IMR-90 (cell line): ENCODE measurements around the gene ZFR. TPM values are rescaled to one million over a fixed set of nuclear protein-coding genes. Genes with fewer than 3 reads are reported as not detected.

Experiments used
- ATAC-seq: fragments of 200-7000 bp; cut with Tn5 transposase; 2 replicates; pipeline ENCODE4 v1.9.1; 2020; ENCODE audit warnings: low read depth, mild to moderate bottlenecking, moderate library complexity
- BruUV-seq: library from RNA; stranded (reverse); fragments of 400-500 nt; replicated peaks from 2 replicates; lab custom pipeline; 2021; lab: Mats Ljungman, UMichigan
- CTCF ChIA-PET: fragments of 300-600 bp; formaldehyde crosslinking; extraction: SDS; loops from one replicate; lab custom pipeline; 2021; ENCODE audit warnings: antibody characterized with exemption; lab: Yijun Ruan, JAX
- POLR2A ChIA-PET: fragments of 300-600 bp; sonication (Branson Sonifier 250); formaldehyde crosslinking; loops from one replicate; lab custom pipeline; 2022; ENCODE audit warnings: antibody characterized with exemption; ENCODE audit not compliant: unreplicated experiment; lab: Charles Lee
- DNase-seq: peaks from one replicate; pipeline ENCODE4 v3.0.0; 2013
- H2AFZ ChIP-seq: replicated peaks from 2 replicates; pipeline ENCODE3; 2013; ENCODE audit warnings: low read length, mild to moderate bottlenecking; ENCODE audit not compliant: poor library complexity
- H2AK5ac ChIP-seq: 2 replicates; pipeline ENCODE4 v1.6.1; 2013; ENCODE audit warnings: low read depth, low read length, inconsistent platforms
- H2AK9ac ChIP-seq: replicated peaks from 2 replicates; pipeline ENCODE3; 2013; ENCODE audit warnings: mild to moderate bottlenecking, low read depth, low read length, moderate library complexity; ENCODE audit not compliant: poor library complexity
- H2BK120ac ChIP-seq: 2 replicates; pipeline ENCODE4 v1.6.1; 2013; ENCODE audit warnings: low read depth, low read length, inconsistent platforms
- H2BK15ac ChIP-seq: 3 replicates; pipeline ENCODE4 v1.6.1; 2013; ENCODE audit warnings: low read depth, low read length, inconsistent platforms
- H2BK20ac ChIP-seq: 2 replicates; pipeline ENCODE4 v1.6.1; 2013; ENCODE audit warnings: low read depth, mild to moderate bottlenecking, inconsistent platforms, low read length, moderate library complexity
- H2BK5ac ChIP-seq: 2 replicates; pipeline ENCODE4 v1.6.1; 2013; ENCODE audit warnings: mild to moderate bottlenecking, low read depth, low read length, inconsistent platforms; ENCODE audit not compliant: poor library complexity, severe bottlenecking
- H3K14ac ChIP-seq: replicated peaks from 2 replicates; pipeline ENCODE4 v1.6.1; 2013; ENCODE audit warnings: low read depth, low read length, inconsistent platforms
- H3K18ac ChIP-seq: 2 replicates; pipeline ENCODE4 v1.6.1; 2013; ENCODE audit warnings: low read depth, low read length, control low read depth
- H3K23ac ChIP-seq: 2 replicates; pipeline ENCODE4 v1.6.1; 2013; ENCODE audit warnings: low read depth, low read length, inconsistent platforms
- H3K27ac ChIP-seq: 2 replicates; pipeline ENCODE4 v1.5.1; 2013; ENCODE audit warnings: mild to moderate bottlenecking, control low read depth, low read length; ENCODE audit not compliant: insufficient read depth
- H3K27me3 ChIP-seq: 2 replicates; pipeline ENCODE4 v1.6.1; 2013; ENCODE audit warnings: low read length; ENCODE audit not compliant: control insufficient read depth, insufficient read depth
- H3K36me3 ChIP-seq: 2 replicates; pipeline ENCODE4 v1.6.1; 2013; ENCODE audit warnings: low read length, mixed read lengths; ENCODE audit not compliant: control insufficient read depth, insufficient read depth
- H3K4ac ChIP-seq: 2 replicates; pipeline ENCODE4 v1.6.1; 2013; ENCODE audit warnings: low read depth, low read length, inconsistent platforms
- H3K4me1 ChIP-seq: 2 replicates; pipeline ENCODE4 v1.6.1; 2013; ENCODE audit warnings: low read length, mixed read lengths; ENCODE audit not compliant: control insufficient read depth, insufficient read depth
- H3K4me2 ChIP-seq: 2 replicates; pipeline ENCODE4 v1.6.1; 2013; ENCODE audit warnings: low read depth, mild to moderate bottlenecking, control low read depth, low read length, moderate library complexity
- H3K4me3 ChIP-seq: 2 replicates; pipeline ENCODE4 v1.5.1; 2013; ENCODE audit warnings: low read depth, mild to moderate bottlenecking, control low read depth, low read length, moderate library complexity; ENCODE audit not compliant: insufficient read depth
- H3K56ac ChIP-seq: 2 replicates; pipeline ENCODE4 v1.6.1; 2013; ENCODE audit warnings: low read length, inconsistent platforms; ENCODE audit not compliant: insufficient read depth; ENCODE audit errors: extremely low read depth
- H3K79me1 ChIP-seq, 2 experiments: 2 replicates each; pipeline ENCODE4 v1.6.1; 2013; ENCODE audit warnings: low read length in 2 of 2, inconsistent platforms in 1 of 2, low read depth in 1 of 2
- H3K9ac ChIP-seq: 2 replicates; pipeline ENCODE4 v1.6.1; 2013; ENCODE audit warnings: low read depth, low read length, control low read depth
- H3K9me1 ChIP-seq: 2 replicates; pipeline ENCODE4 v1.6.1; 2013; ENCODE audit warnings: low read length, inconsistent platforms; ENCODE audit not compliant: insufficient read depth
- H3K9me3 ChIP-seq: 2 replicates; pipeline ENCODE4 v1.6.1; 2013; ENCODE audit warnings: low read length; ENCODE audit not compliant: control insufficient read depth, insufficient read depth
- H4K20me1 ChIP-seq: 2 replicates; pipeline ENCODE4 v1.6.1; 2013; ENCODE audit warnings: low read length, inconsistent platforms; ENCODE audit not compliant: insufficient read depth
- H4K5ac ChIP-seq: 2 replicates; pipeline ENCODE4 v1.6.1; 2013; ENCODE audit warnings: mild to moderate bottlenecking, low read depth, low read length, control low read depth
- H4K8ac ChIP-seq, 2 experiments: 2 replicates each; pipeline ENCODE4 v1.6.1; 2013; ENCODE audit warnings: low read depth in 2 of 2, low read length in 2 of 2, control low read depth in 1 of 2, inconsistent platforms in 1 of 2
- H4K91ac ChIP-seq: 2 replicates; pipeline ENCODE4 v1.6.1; 2013; ENCODE audit warnings: low read depth, low read length, inconsistent platforms; ENCODE audit not compliant: insufficient read depth
- BHLHE40 ChIP-seq: fragments of 150-350 bp; IDR thresholded peaks from 2 replicates; pipeline ENCODE4 v1.6.1; 2016; ENCODE audit warnings: mild to moderate bottlenecking, low read depth, low read length
- CEBPB ChIP-seq: IDR thresholded peaks from 2 replicates; pipeline ENCODE4 v1.6.1; 2012; ENCODE audit warnings: low read depth, low read length, improper control_type of control experiment
- CHD1 ChIP-seq: IDR thresholded peaks from 2 replicates; pipeline ENCODE4 v1.6.1; 2012; ENCODE audit warnings: low read depth, low read length, improper control_type of control experiment
- CTCF ChIP-seq: conservative IDR thresholded peaks from 2 replicates; pipeline ENCODE4 v1.5.1; 2012; ENCODE audit warnings: mild to moderate bottlenecking, low read depth, low read length, improper control_type of control experiment
- FOS ChIP-seq: fragments of 150-350 bp; IDR thresholded peaks from 2 replicates; pipeline ENCODE4 v1.6.1; 2016; ENCODE audit warnings: low read depth, low read length
- MAFK ChIP-seq: IDR thresholded peaks from 2 replicates; pipeline ENCODE4 v1.6.1; 2012; ENCODE audit warnings: low read depth, low read length, improper control_type of control experiment
- MAZ ChIP-seq: IDR thresholded peaks from 2 replicates; pipeline ENCODE4 v1.6.1; 2012; ENCODE audit warnings: low read depth, mild to moderate bottlenecking, low read length, improper control_type of control experiment, moderate library complexity, borderline replicate concordance
- MXI1 ChIP-seq: IDR thresholded peaks from 2 replicates; pipeline ENCODE4 v1.6.1; 2012; ENCODE audit warnings: low read depth, mild to moderate bottlenecking, low read length, moderate library complexity, borderline replicate concordance
- NFE2L2 ChIP-seq: fragments of 150-350 bp; IDR thresholded peaks from 2 replicates; pipeline ENCODE4 v1.6.1; 2016; ENCODE audit warnings: low read depth, mild to moderate bottlenecking, low read length
- POLR2A ChIP-seq: IDR thresholded peaks from 2 replicates; pipeline ENCODE4 v1.6.1; 2012; ENCODE audit warnings: mild to moderate bottlenecking, low read depth, low read length
- RAD21 ChIP-seq: IDR thresholded peaks from 2 replicates; pipeline ENCODE4 v1.6.1; 2012; ENCODE audit warnings: low read length, improper control_type of control experiment
- RCOR1 ChIP-seq: IDR thresholded peaks from 2 replicates; pipeline ENCODE4 v1.6.1; 2012; ENCODE audit warnings: mild to moderate bottlenecking, low read length, improper control_type of control experiment; ENCODE audit not compliant: insufficient replicate concordance
- RFX5 ChIP-seq: IDR thresholded peaks from 2 replicates; pipeline ENCODE4 v1.8.0; 2012; ENCODE audit warnings: low read depth, mild to moderate bottlenecking, low read length, moderate library complexity
- SMC3 ChIP-seq: fragments of 150-350 bp; IDR thresholded peaks from 2 replicates; pipeline ENCODE4 v1.6.1; 2016; ENCODE audit warnings: low read depth, mild to moderate bottlenecking, antibody characterized with exemption, low read length, moderate library complexity
- USF2 ChIP-seq: fragments of 150-350 bp; IDR thresholded peaks from 2 replicates; pipeline ENCODE4 v1.6.1; 2017; ENCODE audit warnings: mild to moderate bottlenecking, antibody characterized with exemption, low read length, low read depth
- WGBS, 2 experiments: methylation state at CpG; one replicate each; pipeline versions ENCODE4 v1.1.5 to v1.1.7; 2013; ENCODE audit warnings: missing lambda C conversion rate in 2 of 2; ENCODE audit not compliant: insufficient read length in 1 of 2; ENCODE audit errors: extremely low coverage in 2 of 2; 5-methylcytosine and 5-hydroxymethylcytosine counted together
- dilution Hi-C: fragments of 300-500 bp; cut with HindIII; formaldehyde crosslinking; loops from one replicate; pipeline ENCODE4 v1.14.3; 2018; ENCODE audit warnings: low sequenced_read_pairs; ENCODE audit not compliant: unreplicated experiment
- in situ Hi-C: fragments of 300-500 bp; cut with MboI; formaldehyde crosslinking; loops from 3 replicates; pipeline ENCODE4 v1.14.3; 2019; ENCODE audit warnings: low sequenced_read_pairs, inconsistent platforms, mixed read lengths
- intact Hi-C: fragments of 100-400 bp; cut with micrococcal nuclease; formaldehyde crosslinking; loops from 2 replicates; pipeline ENCODE4 v1.10.0; 2022
- polyA plus RNA-seq, 3 experiments: library from polyadenylated mRNA; depleted of rRNA; stranded (reverse); fragments of >200 nt; gene quantifications; 2 replicates each; pipeline ENCODE4 v1.2.3, GENCODE V29; 2012; ENCODE audit warnings: low replicate concordance in 1 of 3
- total RNA-seq: library from RNA; depleted of rRNA; stranded (reverse); fragments of >200 nt; gene quantifications from 2 replicates; pipeline ENCODE4 v1.2.3, GENCODE V29; 2012
- TF ChIP-seq, protein P1 (sequence below): fragments of 150-350 bp; IDR thresholded peaks from 2 replicates; pipeline ENCODE4 v1.6.1; 2016; ENCODE audit warnings: low read depth, mild to moderate bottlenecking, low read length, moderate library complexity, borderline replicate concordance

ZFR gene
- total and polyA plus RNA-seq, 2 of the 4 experiments (the other 2 are of a cell fraction): 30.4 to 81.4 TPM

- ATAC-seq: no peak
Observed at GRCh38 chr5:32446630-32447029, 2.1 kb upstream of the ZFR start.

More at GRCh38 chr5:32446630-32447029, 2.1 kb upstream of the ZFR start:
- ChIA-PET POLR2A (no interaction called here), CTCF (no interaction called here)
- WGBS, 2 experiments: no CpG with 5 or more reads among the region's 5 CpGs
- no peak overlapping the region for H3K9ac ChIP-seq
- no peak overlapping the region for H3K18ac ChIP-seq
- intact Hi-C loops (no loop called here), in situ Hi-C loops (no loop called here), dilution Hi-C loops (no loop called here)
- H3K14ac ChIP-seq: no peak overlapping the region
- H3K56ac ChIP-seq: no peak overlapping the region
- H3K4ac ChIP-seq: no peak overlapping the region
- no peak overlapping the region for H3K4me2 ChIP-seq
- no peak overlapping the region for H2BK15ac ChIP-seq
- H2BK5ac ChIP-seq: no peak overlapping the region
- H3K9me3 ChIP-seq: no peaks in the 10 kb centered on the region
- DNase-seq: no peak
- TF ChIP-seq FOS: no peak
- TF ChIP-seq POLR2A: no peak
- TF ChIP-seq MAZ: no peak
- TF ChIP-seq CHD1: no peak
- TF ChIP-seq MXI1: no peak
- no peak for TF ChIP-seq RFX5
- TF ChIP-seq NFE2L2: no peak
- no peak for TF ChIP-seq MAFK
- no peak for TF ChIP-seq RAD21
- TF ChIP-seq USF2: no peak
- TF ChIP-seq, protein P1, sequence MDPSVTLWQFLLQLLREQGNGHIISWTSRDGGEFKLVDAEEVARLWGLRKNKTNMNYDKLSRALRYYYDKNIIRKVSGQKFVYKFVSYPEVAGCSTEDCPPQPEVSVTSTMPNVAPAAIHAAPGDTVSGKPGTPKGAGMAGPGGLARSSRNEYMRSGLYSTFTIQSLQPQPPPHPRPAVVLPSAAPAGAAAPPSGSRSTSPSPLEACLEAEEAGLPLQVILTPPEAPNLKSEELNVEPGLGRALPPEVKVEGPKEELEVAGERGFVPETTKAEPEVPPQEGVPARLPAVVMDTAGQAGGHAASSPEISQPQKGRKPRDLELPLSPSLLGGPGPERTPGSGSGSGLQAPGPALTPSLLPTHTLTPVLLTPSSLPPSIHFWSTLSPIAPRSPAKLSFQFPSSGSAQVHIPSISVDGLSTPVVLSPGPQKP: no peak
- no peak for TF ChIP-seq RCOR1
- no peak for TF ChIP-seq CTCF
- TF ChIP-seq SMC3: no peak
- no peak for TF ChIP-seq CEBPB
- TF ChIP-seq BHLHE40: no peak
- H2AK9ac ChIP-seq: no peak overlapping the region
- no peak overlapping the region for H4K8ac ChIP-seq
- no peak overlapping the region for H2BK20ac ChIP-seq
- H2AK5ac ChIP-seq: no peak overlapping the region
- peaks cover 3 to 18% of the 10 kb centered on the region in 2 experiments for H3K79me1 ChIP-seq
- peaks cover 7% of the 10 kb centered on the region for H3K9me1 ChIP-seq
- H3K36me3 ChIP-seq: no peaks in the 10 kb centered on the region
- H3K4me1 ChIP-seq: peaks cover 2% of the 10 kb centered on the region
- no peaks in the 10 kb centered on the region for H3K27me3 ChIP-seq
- no peak overlapping the region for H2AFZ ChIP-seq
- BruUV-seq: no TSS peak
- H4K5ac ChIP-seq: no peak overlapping the region
- H2BK120ac ChIP-seq: no peak overlapping the region
- peaks cover 17% of the 10 kb centered on the region for H4K20me1 ChIP-seq
- H4K91ac ChIP-seq: no peak overlapping the region
- H3K23ac ChIP-seq: no peak overlapping the region
- H3K27ac ChIP-seq: no peak overlapping the region
- no peak overlapping the region for H3K4me3 ChIP-seq
